Measurements from ENCODE around the gene LACTBL1.

LACTBL1 gene

DNA sequence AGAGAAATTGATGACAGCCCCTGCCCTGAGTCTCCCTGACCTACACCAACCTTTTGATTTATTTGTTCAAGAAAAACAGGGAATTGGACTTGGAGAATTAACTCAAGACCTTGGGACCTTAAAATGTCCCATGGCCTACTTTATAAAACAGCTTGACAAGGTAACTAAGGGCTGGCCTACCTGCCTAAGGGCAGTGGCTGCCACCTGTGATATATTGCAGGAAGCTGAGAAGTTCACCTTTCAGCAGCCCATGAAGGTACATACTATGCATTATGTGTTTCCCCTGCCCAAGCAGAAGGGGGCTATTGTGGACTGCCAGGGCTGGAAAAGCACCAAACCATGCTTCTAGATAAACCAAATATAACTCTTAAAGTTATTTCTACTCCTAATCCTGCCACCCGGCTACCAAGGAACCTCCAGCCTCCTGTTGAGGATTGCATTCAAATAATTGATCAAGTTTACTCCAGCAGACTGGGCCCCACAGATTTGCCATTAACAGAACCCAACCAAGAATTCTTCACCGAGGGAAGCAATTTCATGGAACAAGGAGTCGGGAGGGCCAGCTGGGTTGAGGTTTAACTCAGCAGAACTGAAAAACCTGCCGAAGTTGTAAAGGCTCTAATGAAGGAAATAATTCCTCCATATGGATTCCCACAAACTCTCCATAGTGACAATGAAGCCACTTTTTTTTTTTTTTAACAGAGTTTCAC is 28.2 kb downstream of the LACTBL1 start:
- DNase-seq (ENCODE audit: low read depth in 2 of 2), result no peak

DNA sequence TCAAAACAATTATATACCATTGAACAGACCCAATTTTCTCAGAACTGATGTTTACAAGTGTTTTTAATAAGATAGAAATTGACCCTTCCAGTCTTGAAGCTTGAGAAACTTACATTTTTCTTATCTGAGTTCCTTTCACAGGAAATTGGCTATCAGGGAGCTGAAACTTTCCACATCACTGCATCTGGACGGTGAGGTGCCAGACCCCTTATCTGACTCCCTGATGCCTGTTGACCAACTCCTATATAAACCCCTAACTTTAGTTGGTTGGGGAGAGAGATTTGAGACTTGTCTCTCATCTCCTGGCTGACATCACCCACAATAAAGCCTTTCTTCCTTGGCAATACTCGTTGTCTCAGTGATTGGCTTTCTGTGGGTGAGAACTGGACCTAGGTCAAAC is 31.4 kb downstream of the LACTBL1 start:
- no peak for DNase-seq (ENCODE audit: low read depth in 2 of 2)

DNA sequence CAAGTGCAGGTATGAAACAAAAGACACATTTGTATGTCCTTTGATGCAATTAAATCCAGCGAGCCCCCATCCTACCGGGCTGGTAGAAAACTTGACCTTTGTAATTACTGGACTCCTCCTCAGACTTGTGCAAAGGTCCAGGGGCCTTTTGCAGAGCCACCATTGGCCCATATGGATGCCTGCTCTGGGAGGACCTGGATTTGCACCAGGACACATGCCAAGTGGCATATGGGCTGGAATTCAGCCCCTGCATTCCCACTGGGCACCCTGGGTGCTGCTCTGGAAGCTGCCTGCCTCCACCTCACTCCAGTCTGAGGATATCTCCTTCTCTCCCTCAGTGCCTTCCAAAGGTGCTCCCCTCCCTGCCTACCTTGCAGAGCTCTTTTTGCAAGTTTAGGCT is 36.0 kb downstream of the LACTBL1 start:
- no peak for DNase-seq (ENCODE audit: low read depth in 2 of 2)

DNA sequence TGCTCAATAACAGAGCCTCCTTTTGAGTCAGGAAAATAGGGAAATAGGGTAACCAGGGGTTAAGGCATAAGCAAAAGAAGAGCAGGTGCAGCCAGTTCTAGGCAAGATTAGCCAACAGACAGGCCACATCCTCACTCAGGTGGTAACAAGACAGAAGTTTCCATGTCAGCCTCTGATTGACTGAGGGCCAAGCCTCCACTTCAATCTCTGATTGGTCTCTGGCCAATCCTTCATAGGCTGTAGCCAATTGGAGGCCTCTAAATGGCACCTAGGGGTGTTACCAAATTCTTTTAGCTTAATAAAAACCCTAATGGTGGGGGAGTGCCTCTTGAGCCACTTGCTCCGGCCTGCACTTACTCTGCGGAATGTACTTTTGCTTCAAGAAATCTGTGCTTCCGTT is 37.2 kb downstream of the LACTBL1 start:
- no peak for DNase-seq (ENCODE audit: low read depth in 2 of 2)

DNA sequence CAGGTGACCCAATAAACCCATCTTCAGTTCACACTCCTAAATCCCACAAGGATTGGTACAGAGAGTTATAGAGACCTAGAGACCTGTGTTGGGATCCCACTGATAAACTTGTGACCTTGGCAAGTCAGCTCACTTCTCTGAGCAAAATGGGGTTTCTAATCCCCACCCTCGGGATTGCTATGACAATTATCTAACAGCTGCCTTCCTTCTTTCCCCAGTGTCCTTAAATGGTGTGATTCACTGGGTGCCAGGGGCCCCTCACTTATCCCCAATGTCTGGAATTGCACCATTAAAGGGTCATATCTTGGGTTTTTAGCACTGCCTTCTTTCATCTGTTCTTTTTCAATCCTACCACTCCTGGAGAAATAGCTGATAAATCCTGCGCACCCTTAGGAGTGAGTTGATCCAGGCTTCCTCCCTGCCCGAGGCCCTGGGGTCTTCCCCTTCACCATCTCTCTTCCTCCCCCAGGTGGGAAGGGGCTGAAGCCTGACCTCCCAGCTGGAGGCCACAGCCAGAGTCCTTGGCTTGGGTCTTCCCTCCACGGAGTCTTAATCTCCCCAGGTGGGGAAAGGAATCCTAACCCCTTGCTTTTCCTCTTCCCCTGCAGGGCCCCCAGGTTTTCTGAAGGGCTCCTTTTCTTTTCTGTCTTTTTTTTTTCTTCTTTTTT is 39.7 kb downstream of the LACTBL1 start:
- DNase-seq (ENCODE audit: low read depth in 2 of 2), result no peak

DNA sequence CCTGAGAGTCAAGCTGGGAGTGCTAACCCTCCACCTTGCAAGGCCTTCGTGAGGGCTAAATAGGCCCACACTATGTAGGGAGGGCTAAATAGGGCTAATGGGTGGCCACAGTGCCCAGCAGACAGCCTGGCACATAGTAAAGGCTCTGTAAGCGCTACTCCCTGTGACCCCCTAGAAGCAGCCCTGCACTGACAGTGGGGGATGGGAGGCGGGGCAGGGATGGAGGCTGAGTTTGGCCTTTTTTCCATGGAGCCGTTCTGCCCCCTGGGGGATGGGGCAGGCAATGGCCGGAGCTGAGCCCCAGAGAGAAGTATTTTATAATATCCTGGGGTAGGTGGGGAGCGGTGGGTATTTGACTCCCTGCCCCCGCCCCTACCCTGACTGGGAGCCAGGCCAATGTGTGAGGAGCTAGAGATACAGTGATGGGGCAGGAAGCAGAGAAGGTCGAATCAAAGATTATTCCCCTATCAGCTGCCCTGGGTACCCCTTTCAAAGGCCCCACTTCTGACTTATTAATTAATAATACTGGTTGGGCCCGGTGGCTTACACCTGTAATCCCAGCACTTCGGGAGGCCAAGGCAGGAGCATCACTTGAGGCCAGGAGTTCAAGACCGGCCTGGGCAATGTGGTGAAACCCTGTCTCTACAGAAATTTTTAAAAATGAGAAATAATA is 42.3 kb downstream of the LACTBL1 start:
- DNase-seq (ENCODE audit: low read depth in 2 of 2), result no peak

DNA sequence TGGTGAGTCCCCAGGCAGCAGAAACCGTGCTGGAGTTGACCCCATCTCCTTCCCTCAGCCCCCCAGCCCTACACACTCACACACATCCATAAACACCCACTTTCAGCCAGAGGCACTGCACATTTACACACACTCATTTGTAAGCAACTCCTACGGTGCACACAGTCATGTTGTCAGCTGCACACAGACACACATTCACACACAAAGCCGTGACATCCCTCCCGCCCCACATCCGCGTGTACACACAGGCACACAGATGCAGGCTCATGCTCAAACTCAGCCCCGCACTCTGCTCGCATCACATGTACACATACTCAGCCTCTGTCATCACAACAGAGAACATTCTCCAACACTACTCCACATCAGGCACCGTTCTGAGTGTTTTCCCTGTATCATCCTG is 47.6 kb downstream of the LACTBL1 start:
- no peak for DNase-seq (ENCODE audit: low read depth in 2 of 2)

DNA sequence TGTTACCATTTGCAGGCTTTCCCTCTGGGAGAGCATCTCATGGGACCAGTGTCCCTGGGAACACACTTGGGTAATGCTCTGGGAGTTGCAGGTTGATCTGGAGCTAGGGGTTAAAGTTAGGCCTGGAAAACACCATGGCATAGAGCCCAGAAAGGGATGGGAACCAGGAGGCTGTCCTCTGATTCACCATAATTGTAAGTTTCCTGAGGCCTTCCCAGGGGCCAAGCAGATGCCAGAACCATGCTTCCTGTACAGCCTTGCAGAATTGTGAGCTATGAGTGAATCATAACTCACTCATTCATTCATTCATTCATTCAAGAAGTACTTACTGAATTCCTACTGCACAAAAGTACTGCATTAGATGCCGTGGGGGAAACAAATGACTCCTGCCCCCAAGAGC is 50.0 kb downstream of the LACTBL1 start:
- DNase-seq (ENCODE audit: low read depth in 2 of 2), result no peak

DNA sequence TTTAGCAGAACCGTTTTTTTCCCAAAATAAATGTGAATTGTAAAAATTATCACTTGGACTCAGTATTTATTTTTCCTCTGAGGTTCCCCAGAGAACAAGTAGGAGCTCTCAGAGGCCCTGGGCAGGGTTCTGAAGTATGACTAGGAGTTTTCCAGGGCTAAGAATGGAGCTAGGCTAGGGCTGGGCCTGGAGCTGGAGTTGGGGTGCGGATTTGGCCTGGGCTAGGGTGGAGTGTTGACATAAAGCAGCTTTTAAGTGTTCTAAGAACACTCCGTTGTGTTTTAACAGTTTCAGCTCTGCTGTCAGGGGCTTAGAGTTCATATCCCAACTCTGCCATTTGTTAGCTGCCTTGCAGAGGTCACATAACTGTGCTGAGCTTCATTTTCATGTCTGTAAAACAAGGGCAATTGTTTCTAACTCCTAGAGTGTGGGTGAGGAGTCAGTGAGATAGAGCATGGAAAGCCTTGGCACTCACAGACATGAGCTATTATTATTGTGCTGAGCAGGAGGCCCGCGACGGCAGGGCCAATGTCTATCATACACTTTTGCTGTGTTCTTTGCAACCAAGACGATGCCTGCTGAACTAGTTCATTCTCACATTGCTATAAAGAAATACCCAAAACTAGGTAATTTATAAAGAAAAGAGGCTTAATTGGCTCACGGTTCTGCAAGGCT is 51.1 kb downstream of the LACTBL1 start:
- no peak for DNase-seq (ENCODE audit: low read depth in 2 of 2)

DNA sequence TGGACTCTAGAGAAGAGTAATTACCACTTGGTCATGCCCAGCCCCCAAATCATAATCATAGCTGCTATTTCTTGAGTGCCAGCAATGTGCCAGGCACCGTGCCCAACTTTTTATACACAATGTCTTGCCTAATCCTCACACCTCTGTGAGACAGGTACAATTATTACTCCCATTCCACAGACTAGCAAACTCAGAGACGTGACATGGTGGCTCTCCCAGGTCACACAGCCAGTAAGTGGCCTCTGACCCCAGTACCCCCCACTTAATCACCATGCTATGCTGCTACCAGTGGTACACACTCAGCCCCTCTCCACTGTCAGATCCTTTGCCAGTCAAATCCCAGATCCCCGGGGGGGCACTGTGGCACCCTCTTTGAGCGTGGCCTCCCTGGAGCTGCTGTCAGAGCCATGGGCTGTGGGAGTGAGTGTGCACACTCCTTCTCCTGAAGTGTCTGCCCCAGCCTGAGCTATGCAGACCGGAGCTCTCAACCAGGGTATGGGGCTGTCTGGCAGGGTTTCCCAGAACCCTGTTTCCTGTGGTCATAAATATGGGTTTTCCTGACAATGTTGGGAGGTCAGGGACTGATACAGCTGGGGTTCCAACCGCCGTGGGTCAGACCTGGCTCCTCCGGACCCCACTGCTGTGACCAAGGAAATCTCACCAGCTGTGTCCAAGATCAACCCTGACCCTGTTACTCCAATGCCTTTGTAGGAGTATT is 51.8 kb downstream of the LACTBL1 start:
- DNase-seq (ENCODE audit: low read depth in 2 of 2), result no peak

DNA sequence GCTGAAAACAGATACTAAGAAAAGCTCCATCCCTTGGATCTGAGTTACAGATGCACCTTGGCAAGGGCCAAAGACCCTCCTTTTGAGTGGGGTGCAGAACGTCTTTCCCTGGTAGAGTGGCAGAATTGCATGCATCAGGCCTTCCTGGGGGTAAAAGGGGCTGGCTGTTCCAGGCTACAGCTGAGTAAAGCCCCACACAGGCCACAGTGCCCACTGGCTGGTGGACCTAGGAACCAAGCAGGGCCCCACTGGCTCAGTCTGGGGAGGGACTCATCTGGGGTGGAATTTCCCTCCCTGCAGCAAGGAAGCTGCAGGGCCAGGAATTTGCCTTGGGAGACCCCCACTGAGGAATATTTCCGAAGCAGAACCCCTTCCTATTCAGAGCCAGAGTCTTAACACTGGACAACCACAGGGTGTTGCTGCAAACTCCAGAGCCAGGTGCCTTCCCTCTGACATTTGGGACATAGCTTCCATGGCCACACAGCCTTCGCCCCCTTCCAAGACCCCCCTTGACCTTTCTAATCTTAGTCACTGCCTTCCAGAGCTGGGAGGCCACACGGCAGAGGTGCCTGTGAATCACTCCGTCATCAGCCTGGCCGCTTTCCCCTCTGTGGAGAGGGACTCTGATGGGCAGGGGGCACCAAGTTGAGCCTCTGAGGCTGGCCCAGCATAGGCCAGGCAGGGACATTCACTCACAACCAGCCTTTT is 52.5 kb downstream of the LACTBL1 start:
- no peak for DNase-seq (ENCODE audit: low read depth in 2 of 2)

DNA sequence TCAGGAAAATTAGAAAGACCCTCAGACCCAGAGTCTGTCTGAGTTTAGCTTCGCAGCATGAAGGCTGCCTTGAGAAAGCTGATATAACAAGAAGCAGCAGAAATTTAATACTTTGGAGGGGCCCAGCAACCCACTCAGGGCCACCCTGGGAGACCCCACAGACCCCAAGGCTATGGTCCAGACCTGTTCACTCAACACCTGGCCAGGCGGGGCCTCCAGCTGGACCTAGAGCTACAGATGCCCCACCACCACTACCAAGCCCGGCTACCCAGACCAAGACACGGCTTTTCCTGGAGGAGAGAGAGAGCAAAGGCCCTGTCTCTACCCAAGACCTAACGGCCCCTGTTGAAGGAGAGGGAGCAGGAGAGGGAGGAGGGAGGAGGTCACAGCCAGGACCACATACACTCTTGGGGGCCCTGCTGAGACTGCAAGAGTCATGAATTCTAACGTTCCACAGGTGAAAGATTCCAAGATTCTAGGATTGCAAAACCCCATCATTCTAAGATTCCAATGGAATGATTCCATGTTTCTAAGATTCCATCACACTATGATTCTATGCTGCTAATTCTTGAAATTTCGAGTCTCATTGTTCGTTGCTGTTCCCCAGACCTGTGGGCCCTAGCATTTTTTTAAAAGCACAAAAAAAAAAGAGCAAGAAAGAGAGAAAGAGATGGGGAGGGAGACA is 53.2 kb downstream of the LACTBL1 start:
- DNase-seq (ENCODE audit: low read depth in 2 of 2), result no peak

DNA sequence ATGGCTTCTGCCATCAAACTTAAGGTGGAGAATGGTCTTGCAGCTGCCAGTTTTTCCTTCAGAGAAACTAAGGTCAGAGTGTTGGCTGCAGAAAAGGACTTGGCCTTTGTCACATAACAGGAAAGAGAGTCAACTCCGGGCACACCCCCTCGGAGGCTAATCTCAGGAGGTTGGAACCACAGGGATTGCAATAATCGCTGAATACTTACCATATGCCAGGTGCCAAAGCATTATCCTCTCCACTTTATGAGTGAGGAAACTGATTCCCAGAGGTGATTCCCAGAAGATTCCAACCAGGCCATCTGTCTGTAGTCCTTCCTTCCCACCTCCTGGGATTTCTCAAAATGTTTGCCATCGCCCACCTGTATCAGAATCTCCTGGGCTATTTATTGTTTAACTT is 54.0 kb downstream of the LACTBL1 start:
- DNase-seq (ENCODE audit: low read depth in 2 of 2), result no peak

DNA sequence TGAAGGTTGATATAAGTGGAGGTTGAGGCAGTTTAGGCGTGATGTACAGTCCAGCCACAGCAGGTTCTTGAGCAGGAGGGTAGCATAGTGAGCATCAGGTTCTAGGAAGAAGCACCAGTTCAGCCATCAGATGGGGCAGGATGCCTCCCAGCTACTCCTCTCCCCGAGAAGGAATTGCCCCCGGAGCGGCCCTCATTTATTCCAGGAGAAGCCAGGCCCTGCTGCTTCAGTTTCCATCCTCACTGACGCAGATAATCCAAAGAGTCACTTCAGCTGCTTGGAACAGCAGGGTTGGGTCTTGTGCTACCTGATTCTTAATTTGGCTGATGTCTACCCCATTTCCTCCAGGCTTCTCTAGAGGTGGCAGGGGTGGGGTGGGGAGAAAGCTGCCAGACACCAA is 54.7 kb downstream of the LACTBL1 start:
- DNase-seq (ENCODE audit: low read depth in 2 of 2), result no peak

DNA sequence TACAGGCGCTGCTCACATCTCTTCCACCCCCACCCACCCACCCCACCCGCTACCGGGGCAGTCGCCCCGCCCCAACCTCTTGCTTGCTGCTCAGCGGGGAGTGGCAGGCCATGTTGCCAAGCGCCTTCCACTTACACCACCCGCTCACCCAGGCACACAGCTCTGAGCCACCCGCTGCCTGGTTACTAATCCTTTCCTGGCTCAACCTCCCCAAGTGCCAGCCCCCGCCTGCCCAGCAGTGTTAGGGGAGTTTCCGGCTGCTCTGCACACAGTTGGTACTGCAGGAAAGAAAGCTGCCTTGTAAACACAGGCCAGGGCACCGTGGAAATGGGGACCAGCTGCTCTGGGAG is 56.2 kb downstream of the LACTBL1 start:
- no peak for DNase-seq (ENCODE audit: low read depth in 2 of 2)

DNA sequence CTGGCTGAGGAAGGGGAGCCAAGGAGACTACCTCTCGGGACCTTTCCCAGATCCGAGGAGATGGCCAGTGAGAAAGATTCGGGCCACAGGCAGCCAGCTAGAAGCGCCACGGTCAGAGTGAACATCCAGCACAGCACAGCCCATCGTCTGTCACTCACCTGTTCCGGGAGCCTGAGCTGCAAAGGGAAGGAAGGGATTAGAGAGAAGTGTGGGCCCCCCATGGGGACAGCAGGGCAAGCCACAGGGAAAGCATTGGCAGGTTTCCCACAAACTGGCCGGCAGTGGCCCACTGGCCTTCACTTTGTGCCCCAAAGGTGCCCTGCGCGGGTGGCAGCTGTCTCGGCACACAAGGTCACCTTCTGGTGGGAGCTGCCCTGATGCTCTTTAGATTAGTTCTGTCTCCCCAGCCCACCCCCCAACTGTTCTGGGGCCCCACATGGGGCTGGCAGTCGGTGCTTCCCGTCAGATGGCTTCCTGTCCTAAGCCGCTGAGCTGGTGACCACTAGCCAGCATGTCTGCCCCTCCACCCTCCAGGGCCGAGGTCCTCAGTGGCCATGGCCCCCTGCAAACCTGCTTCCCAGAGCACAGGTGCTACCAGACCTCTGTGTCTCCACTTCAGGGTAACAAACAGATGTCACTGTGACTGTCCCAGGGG is 56.7 kb downstream of the LACTBL1 start:
- DNase-seq (ENCODE audit: low read depth in 2 of 2), result no peak

DNA sequence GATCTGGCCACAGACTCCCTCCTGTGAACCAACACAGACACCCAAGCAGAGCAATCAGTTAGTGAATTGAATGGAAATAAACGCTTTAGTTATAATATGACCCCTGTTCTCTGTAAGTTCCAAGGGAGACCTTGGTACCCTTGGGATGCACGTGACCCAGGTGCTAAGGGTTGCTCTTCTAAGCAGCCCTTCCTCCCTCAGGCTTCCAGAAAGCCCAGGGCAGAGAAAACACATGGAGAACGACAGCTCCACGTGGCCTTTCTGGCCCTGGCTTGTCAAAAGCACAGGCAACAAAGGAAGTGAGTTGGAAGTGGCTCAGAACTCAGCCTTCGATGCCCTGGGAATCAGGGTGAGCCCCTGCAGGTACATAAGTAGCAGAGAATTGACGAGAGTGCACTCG is 57.4 kb downstream of the LACTBL1 start:
- DNase-seq (ENCODE audit: low read depth in 2 of 2), result no peak

DNA sequence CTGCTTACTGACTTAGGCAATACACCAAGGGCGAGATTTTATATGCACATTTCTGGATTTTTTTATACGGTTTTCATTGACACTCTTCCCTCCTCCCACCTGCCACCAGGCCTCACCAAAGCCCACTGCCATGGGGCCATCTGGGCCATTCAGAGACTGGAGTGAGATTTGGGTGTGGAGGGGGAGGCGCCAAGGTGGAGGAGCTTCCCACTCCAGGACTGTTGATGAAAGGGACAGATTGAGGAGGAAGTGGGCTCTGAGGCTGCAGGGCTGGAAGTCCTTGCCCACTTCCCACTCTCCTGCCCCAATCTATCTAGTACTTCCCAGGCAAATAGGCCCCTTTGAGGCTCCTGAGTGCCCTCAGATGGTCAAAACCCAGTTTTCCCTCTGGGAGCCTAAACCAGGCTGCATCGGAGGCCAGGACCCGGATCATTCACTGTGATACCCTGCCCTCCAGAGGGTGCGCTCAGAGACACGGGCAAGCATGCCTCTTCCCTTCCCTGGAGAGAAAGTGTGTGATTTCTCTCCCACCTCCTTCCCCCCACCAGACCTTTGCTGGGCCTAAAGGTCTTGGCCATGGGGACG is 57.9 kb downstream of the LACTBL1 start:
- no peak for DNase-seq (ENCODE audit: low read depth in 2 of 2)

DNA sequence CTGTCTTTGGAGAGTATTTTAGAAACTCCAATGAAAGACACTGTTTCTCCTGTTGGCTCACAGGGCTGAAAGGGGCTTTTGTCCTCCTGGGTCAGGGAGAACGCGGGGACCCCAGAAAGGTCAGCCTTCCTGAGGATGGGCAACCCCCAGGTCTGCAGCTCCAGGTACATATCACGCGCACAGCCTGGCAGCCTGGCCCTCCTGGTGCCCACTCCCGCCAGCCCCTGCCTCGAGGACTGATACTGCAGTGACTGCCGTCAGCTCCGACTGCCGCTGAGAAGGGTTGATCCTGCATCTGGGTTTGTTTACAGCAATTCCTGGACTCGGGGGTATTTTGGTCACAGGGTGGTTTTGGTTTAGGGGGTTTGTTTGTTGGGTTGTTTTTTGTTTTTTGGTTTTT is 58.5 kb downstream of the LACTBL1 start:
- no peak for DNase-seq (ENCODE audit: low read depth in 2 of 2)
